Esophagus mucosa (tissue), 1 donor: ENCODE results near the gene AAK1. TPM values are rescaled to one million over a fixed set of nuclear protein-coding genes. Genes with fewer than 3 reads are reported as not detected.
"Not testable (repeated sequence)": the region's sequence is repeated elsewhere in the genome, so short reads cannot be mapped to it uniquely, and the experiment has no call there.

Experiments
- ATAC-seq: fragments of 200-7000 bp; cut with Tn5 transposase; one replicate; pipeline ENCODE4 v1.9.1; 2020
- total RNA-seq: library from RNA; stranded (reverse); gene quantifications from one replicate; pipeline ENCODE4 v1.2.4, GENCODE V29; 2023
- donor health status: DM: yes; HTN: yes; CAD: no.

The AAK1 gene
- total RNA-seq, 1 donor from 2014 or later, result 26.6 TPM

DNA sequence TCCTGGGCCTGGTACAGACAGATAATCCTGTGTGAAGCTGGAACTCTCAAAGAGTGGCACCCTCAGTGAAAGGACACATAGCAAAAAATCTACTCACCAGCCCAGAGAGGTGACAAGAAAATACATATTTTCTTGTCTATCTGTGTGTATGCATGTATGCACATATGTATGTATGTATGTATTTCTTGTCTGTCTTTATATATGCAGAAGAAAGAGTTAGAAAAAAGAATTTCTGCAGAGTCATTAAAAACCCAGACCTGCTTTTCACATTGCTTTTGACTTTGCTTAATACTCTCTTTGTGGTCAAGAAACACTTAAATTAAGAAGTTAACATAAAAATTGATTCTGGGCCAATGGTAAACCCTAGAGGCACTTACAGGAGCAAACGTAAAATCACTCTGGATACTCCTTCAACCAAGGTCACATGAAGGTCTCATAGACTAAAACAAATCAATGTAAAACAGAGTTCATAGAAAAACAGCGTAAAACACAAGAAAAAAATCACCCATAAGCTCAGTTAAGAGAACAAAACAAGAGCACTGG lies 16.5 kb upstream of the AAK1 start:
- ATAC-seq, result no peak

- ATAC-seq, result no peak
Observed at GRCh38 chr2:69659349-69659748, 15.8 kb upstream of the AAK1 start.

- ATAC-seq, result peak; percentile 97
Observed at GRCh38 chr2:69652206-69652605, 8.7 kb upstream of the AAK1 start.

GRCh38 chr2:69647196-69647595 lies 3.7 kb upstream of the AAK1 start:
- ATAC-seq, result not testable (repeated sequence)

DNA sequence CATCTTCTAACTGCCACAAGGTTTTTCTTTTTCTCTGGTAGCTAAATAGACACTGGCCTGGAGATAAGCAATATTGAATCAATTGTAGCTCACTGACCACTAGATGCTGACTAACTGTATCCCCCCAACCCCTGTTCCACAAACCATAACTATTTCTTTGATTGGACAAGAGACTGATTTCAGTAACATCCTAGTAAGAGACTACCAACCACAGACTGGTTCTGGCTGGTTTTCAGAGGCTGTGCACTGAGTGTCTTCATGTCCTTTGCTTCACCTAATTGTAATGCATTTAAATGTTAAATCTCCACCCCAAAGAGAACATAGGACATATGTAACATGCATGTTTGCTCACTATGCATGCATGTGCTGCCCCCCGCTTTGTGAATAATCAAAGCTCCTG lies 3.2 kb upstream of the AAK1 start:
- ATAC-seq, result no peak

DNA sequence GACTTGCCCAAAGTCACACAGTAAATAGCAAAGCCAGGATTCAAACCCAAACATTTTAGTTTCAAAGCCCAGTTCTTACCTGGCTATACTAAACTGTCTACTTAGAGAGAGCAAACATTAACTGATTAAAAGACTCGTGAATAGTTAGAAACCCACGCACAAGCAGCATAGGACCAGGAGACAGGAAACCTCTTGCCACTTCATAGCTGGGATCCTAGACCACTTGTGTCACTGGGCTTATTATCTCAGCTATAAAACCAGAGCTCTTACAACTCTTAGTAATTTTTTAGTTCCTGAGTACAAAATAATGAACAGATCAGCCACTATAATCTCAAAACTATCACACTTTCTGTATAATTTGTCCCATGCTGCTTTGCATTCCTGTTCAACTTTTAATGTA lies 2.4 kb upstream of the AAK1 start:
- ATAC-seq, result no peak

DNA sequence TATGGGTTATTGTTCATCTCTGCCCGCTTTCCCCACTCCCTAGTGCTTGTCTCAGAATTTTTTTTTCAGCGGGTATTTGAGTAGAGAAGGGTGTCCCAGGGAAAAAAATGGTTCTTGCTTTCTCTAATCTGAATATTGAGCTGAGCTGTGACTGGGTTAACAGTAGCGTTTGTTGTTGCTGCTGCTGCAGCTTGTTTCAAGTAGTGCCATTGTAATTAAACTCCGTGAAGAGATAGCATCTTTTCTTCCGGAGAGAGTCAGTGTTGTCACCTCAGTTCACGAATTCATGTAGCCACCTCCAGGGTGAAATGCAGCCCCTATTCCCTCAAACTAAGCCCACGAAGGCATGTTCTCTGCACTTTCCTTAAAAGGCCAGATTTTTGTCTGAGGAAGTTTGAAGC lies 1.5 kb upstream of the AAK1 start:
- no peak for ATAC-seq

DNA sequence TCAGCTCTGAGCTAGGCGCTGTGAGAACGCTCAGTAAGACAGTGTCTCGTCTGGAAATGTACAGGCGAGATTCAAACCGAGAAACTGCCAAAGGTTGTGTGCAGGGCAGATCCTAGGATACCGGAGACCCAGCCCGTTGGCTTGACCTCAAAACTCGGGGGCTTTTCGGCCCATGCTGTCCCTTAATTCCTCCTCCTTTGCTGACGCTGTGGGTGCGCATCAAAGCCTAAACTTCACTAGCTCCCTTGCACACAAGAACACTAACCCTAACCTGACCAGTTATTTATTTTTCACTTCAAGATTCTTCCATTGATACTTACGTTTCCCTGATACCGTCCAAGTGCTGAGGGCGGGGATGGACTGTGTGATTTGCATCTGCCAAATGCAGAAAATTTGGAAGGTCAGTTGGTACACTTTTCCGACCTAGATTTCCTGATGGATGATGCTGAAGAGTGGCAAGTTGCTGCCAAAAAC lies 1.0 kb upstream of the AAK1 start:
- ATAC-seq, result peak; percentile 1

DNA sequence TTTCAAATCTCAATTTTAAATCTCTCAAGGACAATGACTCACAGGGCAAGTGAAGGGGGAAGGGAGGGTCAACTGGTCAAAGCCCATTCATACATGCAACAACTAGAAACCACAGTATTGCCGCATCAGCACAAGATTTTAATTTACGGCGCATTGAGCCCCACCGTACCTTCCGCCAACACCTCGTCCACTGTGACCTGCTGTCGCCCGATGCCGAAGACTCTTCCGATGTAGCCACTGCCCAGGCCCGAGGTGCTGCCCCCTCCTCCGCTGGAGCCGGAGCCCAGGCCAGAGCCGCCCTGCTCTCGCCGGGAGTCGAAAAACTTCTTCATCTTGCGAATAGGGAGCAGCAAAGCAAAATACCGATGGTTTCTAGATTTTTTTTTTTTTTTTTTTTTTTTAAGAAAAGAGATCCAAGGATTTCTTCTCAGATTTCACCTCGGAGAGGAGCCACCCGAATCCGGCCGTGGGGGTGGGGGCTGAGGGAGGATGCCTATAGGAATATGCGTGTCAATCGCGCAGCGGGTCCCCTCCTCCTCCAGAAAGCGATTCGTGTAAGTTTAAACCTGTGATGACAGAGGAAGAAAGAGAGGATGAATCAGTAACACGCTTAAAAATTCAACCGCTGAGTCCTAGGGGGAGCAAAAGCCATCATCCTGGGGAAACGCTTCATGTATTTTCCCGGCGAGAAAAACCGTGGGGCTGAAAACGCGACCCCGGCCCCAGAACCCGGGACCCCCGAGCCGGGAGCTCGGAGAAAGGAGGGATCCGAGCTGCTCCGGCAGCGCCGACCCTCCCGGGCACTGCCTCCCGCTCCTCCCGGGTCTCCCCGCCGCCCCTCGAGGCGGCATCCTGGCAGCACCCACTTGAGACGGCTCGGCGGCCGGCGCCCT lies 584 bp downstream of the AAK1 start:
- peak; percentile 25 for ATAC-seq

GRCh38 chr2:69641887-69642708 lies 1.4 kb downstream of the AAK1 start:
- no peak for ATAC-seq

DNA sequence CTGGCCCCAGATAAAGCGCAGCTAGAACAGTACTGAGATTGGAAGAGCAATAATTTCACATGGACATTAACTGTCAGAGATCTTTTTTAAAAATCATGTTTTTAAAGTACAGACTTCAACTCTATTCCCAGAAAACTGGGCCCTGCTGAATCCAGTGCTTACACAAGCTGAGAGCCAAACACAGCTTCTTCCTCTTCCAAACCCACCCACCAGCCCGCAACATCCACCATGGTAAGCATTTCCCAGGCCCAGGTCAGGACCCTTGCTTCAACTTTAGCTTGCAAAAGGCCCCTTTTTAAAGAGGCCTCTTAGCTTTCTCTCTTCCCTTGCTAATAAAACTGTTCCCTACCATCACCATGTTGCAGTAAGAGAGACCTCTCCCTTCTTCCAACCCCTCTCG lies 2.1 kb downstream of the AAK1 start:
- ATAC-seq, result no peak

GRCh38 chr2:69639266-69639665 lies 4.3 kb downstream of the AAK1 start:
- ATAC-seq, result no peak

DNA sequence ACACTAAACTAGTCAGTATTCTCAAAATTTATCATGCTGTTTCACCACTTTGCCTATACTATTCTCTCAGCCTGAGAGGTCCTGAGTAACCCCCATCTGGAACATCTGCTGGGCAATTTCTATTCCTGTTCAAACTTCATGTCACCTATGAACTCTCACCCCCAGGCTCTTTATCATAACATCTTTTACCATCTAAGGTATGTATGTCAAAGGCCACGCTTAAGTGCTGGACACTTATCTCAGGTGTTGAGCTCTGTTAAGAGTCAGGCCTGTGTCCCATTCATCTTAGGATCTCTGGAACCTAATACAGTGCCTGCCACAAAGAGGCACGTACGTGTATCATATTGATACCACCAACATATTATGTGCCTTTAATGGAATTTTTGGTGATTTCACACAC lies 4.9 kb downstream of the AAK1 start:
- no peak for ATAC-seq

- no peak for ATAC-seq
Observed at GRCh38 chr2:69637923-69638322, 5.6 kb downstream of the AAK1 start.

DNA sequence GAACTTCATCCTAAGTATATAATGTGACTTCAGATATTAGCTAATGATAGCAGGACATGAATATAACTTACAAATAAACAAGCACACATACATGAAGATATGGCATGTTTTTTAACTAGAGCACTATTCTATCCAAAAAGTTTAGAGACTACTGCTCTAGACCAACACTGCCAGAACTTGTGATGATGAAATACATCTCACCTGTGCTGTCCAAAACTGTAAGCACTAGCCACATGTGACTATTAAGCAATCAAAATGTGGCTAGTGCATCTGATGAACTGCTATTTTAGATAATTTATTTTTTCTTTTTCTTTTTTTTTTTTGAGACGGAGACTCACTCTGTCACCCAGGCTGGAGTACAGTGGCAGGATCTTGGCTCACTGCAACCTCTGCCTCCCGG lies 7.1 kb downstream of the AAK1 start:
- no peak for ATAC-seq

GRCh38 chr2:69635432-69635831 lies 8.1 kb downstream of the AAK1 start:
- no peak for ATAC-seq

- peak; percentile 26 for ATAC-seq
Observed at GRCh38 chr2:69634196-69634821, 9.2 kb downstream of the AAK1 start.

GRCh38 chr2:69631402-69631801 lies 12.1 kb downstream of the AAK1 start:
- no peak for ATAC-seq

GRCh38 chr2:69629921-69630608 lies 13.5 kb downstream of the AAK1 start:
- no peak for ATAC-seq

DNA sequence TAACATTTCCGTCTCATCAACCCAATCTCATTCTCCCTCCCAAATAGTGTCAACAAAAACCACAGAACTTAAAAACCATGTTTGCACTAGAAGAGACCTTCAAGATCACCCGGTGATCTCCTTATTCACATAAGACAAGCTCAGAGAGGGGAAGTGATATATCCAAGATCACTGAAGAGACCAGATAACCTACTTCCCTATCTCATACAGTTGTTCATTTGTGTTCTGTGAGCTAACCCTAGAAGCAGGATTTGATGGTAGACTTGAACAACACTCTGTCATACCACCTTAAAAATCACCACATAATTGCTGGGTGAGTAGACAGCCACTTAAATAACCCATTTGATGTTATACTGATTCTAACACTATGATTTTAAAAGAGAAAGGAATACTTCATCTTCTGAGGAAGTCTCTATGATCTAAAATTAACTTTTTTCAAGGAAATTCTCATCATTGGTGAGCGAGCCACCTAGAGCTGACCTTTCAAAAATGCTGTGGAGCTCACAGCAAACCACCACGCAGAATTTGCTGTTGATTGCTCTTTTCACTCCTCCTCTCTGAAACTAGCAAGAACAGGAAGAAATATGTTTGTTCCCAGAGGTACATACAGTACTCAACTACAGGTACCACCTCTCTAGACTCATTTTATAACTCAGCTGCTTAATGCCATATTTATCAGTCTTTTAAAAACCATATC lies 15.1 kb downstream of the AAK1 start:
- no peak for ATAC-seq

GRCh38 chr2:69625078-69625795 lies 18.3 kb downstream of the AAK1 start:
- peak; percentile 53 for ATAC-seq
